ENCODE measurements around the gene SLC37A4.
"Not testable (repeated sequence)": the region's sequence is repeated elsewhere in the genome, so short reads cannot be mapped to it uniquely, and the experiment has no call there.

SLC37A4 gene

GRCh38 chr11:119030329-119031047, at the start of gene SLC37A4:
Gene SLC37A4, minus strand, starts transcription at chr11:119030877.
- peak; percentile 98 for DNase-seq (ENCODE audit: low spot score)

- no peak for DNase-seq (ENCODE audit: low spot score)
These were observed 48.2 kb upstream of the SLC37A4 start for GRCh38 chr11:119078675-119079420.

- no peak for DNase-seq (ENCODE audit: low spot score)
These were observed 47.2 kb upstream of the SLC37A4 start for GRCh38 chr11:119077839-119078238.

GRCh38 chr11:119067371-119068222, 36.9 kb upstream of the SLC37A4 start, which contains the start of gene VPS11:
Gene VPS11, plus strand, starts transcription at chr11:119067818. Its CDS starts 6 bp downstream, at chr11:119067824.
- peak; percentile 94 for DNase-seq (ENCODE audit: low spot score)

GRCh38 chr11:119065369-119065768, 34.7 kb upstream of the SLC37A4 start:
- DNase-seq (ENCODE audit: low spot score): peak; percentile 50

GRCh38 chr11:119062779-119063178, 32.1 kb upstream of the SLC37A4 start:
- no peak for DNase-seq (ENCODE audit: low spot score)

GRCh38 chr11:119061256-119061655, 30.6 kb upstream of the SLC37A4 start:
- no peak for DNase-seq (ENCODE audit: low spot score)

- DNase-seq (ENCODE audit: low spot score): not testable (repeated sequence)
These were observed 28.5 kb upstream of the SLC37A4 start for GRCh38 chr11:119059128-119059527.

- DNase-seq (ENCODE audit: low spot score): peak; percentile 91
These were observed 26.5 kb upstream of the SLC37A4 start, which contains the start of gene HYOU1 for GRCh38 chr11:119057000-119057769. Gene HYOU1, minus strand, starts transcription at chr11:119057205. Its CDS starts 1,045 bp downstream, at chr11:119056160.

GRCh38 chr11:119056421-119056999, 25.8 kb upstream of the SLC37A4 start:
- no peak for DNase-seq (ENCODE audit: low spot score)

GRCh38 chr11:119055901-119056300, 25.2 kb upstream of the SLC37A4 start:
- DNase-seq (ENCODE audit: low spot score): peak; percentile 51

GRCh38 chr11:119054418-119054817, 23.7 kb upstream of the SLC37A4 start:
- DNase-seq (ENCODE audit: low spot score): no peak

- DNase-seq (ENCODE audit: low spot score): no peak
These were observed 21.6 kb upstream of the SLC37A4 start for GRCh38 chr11:119052163-119052814.

GRCh38 chr11:119051440-119052162, 20.9 kb upstream of the SLC37A4 start:
- no peak for DNase-seq (ENCODE audit: low spot score)

- DNase-seq (ENCODE audit: low spot score): no peak
These were observed 18.4 kb upstream of the SLC37A4 start for GRCh38 chr11:119049081-119049480.

GRCh38 chr11:119048644-119049043, 18.0 kb upstream of the SLC37A4 start:
- no peak for DNase-seq (ENCODE audit: low spot score)

- DNase-seq (ENCODE audit: low spot score): no peak
These were observed 16.5 kb upstream of the SLC37A4 start for GRCh38 chr11:119047205-119047604.

- no peak for DNase-seq (ENCODE audit: low spot score)
These were observed 15.8 kb upstream of the SLC37A4 start for GRCh38 chr11:119046489-119046888.

GRCh38 chr11:119044708-119045107, 14.0 kb upstream of the SLC37A4 start:
- no peak for DNase-seq (ENCODE audit: low spot score)

GRCh38 chr11:119042927-119043326, 12.2 kb upstream of the SLC37A4 start:
- no peak for DNase-seq (ENCODE audit: low spot score)
